ENCODE measurements around the gene ADA.
A peak's percentile ranks its signal among the peaks of the same experiment; 100 is the strongest.
"Not testable (repeated sequence)": the region's sequence is repeated elsewhere in the genome, so short reads cannot be mapped to it uniquely, and the experiment has no call there.

ADA gene

DNA sequence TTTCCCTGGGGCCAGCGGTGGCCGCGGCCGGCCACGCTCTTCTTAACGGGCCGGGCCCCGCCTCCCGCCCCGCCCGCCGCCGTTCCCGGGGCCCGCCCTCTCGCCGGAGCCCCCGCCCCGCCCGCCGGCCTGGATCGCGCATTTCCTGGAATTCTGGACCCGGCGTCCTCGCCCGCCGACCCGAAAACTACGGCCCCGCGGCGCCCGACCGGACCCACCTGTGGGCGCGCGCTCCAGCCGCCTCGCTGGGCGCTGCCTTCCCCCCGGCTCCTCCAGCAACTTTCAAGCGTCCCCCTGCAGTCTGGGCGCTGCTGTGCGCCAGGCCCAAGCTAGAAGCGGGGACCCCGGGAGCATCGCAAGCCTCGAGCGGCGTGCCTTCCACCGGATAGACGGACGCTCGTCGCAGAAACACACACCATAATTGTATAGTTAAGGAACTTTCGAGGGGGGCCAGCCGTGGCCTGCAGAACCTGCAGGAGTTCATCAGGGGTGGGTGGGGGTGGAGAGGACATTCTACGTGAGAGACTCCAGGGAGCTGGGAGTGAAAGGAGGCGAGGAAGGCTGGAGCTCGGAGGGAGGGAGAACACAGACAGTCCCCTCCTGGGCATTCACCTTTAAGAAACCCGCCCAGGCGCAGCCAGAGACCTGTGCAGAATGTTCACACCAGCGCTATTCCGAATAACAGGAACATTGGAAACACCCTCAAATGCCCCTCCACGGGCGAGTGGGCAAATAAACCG, at the start of gene ADA:
Gene ADA (minus strand): TSS at position 16 of the 740 bp plus-strand sequence. CDS start 92 bp downstream, outside the sequence.
- H3K27me3 ChIP-seq (ENCODE audit: control insufficient read depth in 5 of 5, insufficient read depth in 4 of 5, low read length in 5 of 5), result no peaks in the 10 kb centered on the region
- peak within 1 kb of the TSS; percentile 74 for H3K27ac ChIP-seq (ENCODE audit: low read depth, low read length)
- H3K9me3 ChIP-seq (ENCODE audit: control insufficient read depth in 5 of 5, low read length in 5 of 5), result no peaks in the 10 kb centered on the region
- H3K36me3 ChIP-seq (ENCODE audit: control insufficient read depth in 5 of 5, insufficient read depth in 5 of 5, low read length in 5 of 5), result no peaks in the 10 kb centered on the region
- peaks cover 2 to 54% (median 43%) of the 10 kb centered on the region in 5 donors for H3K4me1 ChIP-seq (ENCODE audit: control insufficient read depth in 5 of 5, insufficient read depth in 5 of 5, low read length in 5 of 5)
- peak within 1 kb of the TSS; percentile 82 to 94 (median 86) for H3K4me3 ChIP-seq (ENCODE audit: low read depth in 1 of 5, low read length in 5 of 5)
- peak within 1 kb of the TSS; percentile 63 to 91 (median 81) for H3K9ac ChIP-seq (ENCODE audit: low read length in 5 of 5)

DNA sequence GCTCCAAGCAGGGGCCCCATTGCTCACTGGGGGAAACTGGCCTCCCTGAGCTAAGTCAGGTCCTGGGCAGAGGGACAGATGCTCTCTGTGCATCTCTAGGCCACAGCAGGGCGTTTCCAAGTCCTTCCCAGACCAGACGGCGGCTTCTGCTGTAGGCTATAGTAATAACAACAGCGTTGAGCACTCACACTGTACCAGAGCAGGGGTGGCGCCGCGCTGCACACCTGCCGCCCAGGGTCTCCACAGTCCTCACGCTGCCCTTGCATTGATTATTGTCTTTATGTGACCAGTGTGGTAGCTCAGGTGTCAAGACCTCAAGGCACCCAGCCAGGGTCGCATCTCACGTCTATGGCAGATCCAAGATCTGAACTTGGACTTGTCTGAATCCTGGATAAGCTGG, 48.8 kb upstream of the ADA start:
- Histone ChIP-seq H3K27me3 (ENCODE audit: control insufficient read depth in 5 of 5, insufficient read depth in 4 of 5, low read length in 5 of 5) (no peaks in the 10 kb centered on the region), H3K9ac (ENCODE audit: low read length in 5 of 5) (no peak overlapping the region), H3K4me3 (ENCODE audit: low read depth in 1 of 5, low read length in 5 of 5) (no peak overlapping the region), H3K27ac (ENCODE audit: low read depth, low read length) (no peak overlapping the region), H3K9me3 (ENCODE audit: control insufficient read depth in 5 of 5, low read length in 5 of 5) (no peaks in the 10 kb centered on the region), H3K36me3 (ENCODE audit: control insufficient read depth in 5 of 5, insufficient read depth in 5 of 5, low read length in 5 of 5) (no peaks in the 10 kb centered on the region), H3K4me1 (ENCODE audit: control insufficient read depth in 5 of 5, insufficient read depth in 5 of 5, low read length in 5 of 5) (peaks cover 14 to 54% (median 51%) of the 10 kb centered on the region in 5 donors)

DNA sequence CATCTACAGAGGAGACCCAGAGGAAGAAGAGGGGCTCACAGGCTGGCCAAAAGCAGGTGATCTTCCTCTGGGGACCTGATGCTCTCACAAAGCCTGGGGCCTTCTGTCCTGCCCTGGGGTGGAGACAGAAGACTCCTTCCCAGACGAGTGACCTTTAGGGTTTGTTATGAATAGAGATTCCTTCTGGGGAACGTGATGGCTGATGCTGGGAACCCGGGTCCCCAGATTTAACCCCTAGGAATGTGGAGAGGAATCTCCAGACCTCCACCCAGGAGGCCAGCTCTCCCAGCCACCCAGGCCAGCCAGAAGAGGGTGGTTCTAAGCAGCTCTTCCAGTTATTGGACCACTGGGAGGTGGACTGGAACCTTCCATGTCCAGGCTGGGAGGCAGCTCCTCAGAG, 46.9 kb upstream of the ADA start:
- no peaks in the 10 kb centered on the region for H3K36me3 ChIP-seq (ENCODE audit: control insufficient read depth in 5 of 5, insufficient read depth in 5 of 5, low read length in 5 of 5)
- H3K4me1 ChIP-seq (ENCODE audit: control insufficient read depth in 5 of 5, insufficient read depth in 5 of 5, low read length in 5 of 5), result peaks cover 12 to 58% (median 51%) of the 10 kb centered on the region in 5 donors
- no peaks in the 10 kb centered on the region for H3K9me3 ChIP-seq (ENCODE audit: control insufficient read depth in 5 of 5, low read length in 5 of 5)
- no peak overlapping the region for H3K9ac ChIP-seq (ENCODE audit: low read length in 5 of 5)
- H3K27me3 ChIP-seq (ENCODE audit: control insufficient read depth in 5 of 5, insufficient read depth in 4 of 5, low read length in 5 of 5), result no peaks in the 10 kb centered on the region
- no peak overlapping the region for H3K4me3 ChIP-seq (ENCODE audit: low read depth in 1 of 5, low read length in 5 of 5)
- H3K27ac ChIP-seq (ENCODE audit: low read depth, low read length), result no peak overlapping the region

DNA sequence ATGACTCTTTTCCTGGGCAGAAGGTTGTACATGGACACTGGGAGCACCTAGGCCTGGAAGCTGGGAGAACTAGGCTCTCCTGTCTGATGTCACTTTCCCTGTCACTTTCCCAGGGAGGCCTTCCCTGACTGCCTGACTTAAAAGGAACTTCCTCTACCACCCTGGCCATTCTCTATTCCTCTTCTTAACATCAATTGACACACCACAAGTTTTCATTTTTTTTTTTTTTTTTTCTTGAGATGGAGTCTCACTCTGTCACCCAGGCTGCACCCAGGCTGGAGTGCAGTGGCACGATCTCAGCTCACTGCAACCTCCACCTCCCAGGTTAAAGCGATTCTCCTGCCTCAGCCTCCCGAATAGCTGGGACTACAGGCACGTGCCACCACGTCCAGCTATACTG, 45.5 kb upstream of the ADA start:
- H3K4me1 ChIP-seq (ENCODE audit: control insufficient read depth in 5 of 5, insufficient read depth in 5 of 5, low read length in 5 of 5), result peaks cover 15 to 58% (median 49%) of the 10 kb centered on the region in 5 donors
- H3K4me3 ChIP-seq (ENCODE audit: low read depth in 1 of 5, low read length in 5 of 5); H3K9ac ChIP-seq (ENCODE audit: low read length in 5 of 5); H3K27me3 ChIP-seq (ENCODE audit: control insufficient read depth in 5 of 5, insufficient read depth in 4 of 5, low read length in 5 of 5); H3K9me3 ChIP-seq (ENCODE audit: control insufficient read depth in 5 of 5, low read length in 5 of 5); H3K36me3 ChIP-seq (ENCODE audit: control insufficient read depth in 5 of 5, insufficient read depth in 5 of 5, low read length in 5 of 5): not testable (repeated sequence)
- peak overlapping the region; percentile 10 for H3K27ac ChIP-seq (ENCODE audit: low read depth, low read length)

DNA sequence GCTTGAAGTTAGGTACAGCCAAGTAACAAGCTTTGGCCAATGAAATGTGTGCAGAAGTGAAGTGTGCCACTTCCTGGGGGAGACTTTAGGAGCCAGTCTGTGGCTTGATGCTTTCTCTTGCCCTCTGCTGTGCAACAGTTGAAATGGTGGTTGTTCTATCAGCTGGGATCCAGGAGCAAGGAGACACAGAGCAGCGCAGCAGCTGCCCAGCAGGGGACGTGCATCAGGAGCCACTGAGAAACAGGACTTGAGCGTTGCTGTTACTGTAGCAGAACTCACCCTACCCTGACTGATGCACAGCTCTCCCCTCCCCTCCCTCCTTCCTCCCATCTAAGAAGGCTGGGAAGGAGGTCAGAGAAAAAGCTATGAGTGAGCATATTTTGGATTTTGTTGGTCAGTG, 44.8 kb upstream of the ADA start:
- no peaks in the 10 kb centered on the region for H3K36me3 ChIP-seq (ENCODE audit: control insufficient read depth in 5 of 5, insufficient read depth in 5 of 5, low read length in 5 of 5)
- no peaks in the 10 kb centered on the region for H3K27me3 ChIP-seq (ENCODE audit: control insufficient read depth in 5 of 5, insufficient read depth in 4 of 5, low read length in 5 of 5)
- H3K4me3 ChIP-seq (ENCODE audit: low read depth in 1 of 5, low read length in 5 of 5), result peak overlapping the region in 1 of 5 donors; percentile 25
- no peak overlapping the region for H3K9ac ChIP-seq (ENCODE audit: low read length in 5 of 5)
- H3K27ac ChIP-seq (ENCODE audit: low read depth, low read length), result peak overlapping the region; percentile 10
- no peaks in the 10 kb centered on the region for H3K9me3 ChIP-seq (ENCODE audit: control insufficient read depth in 5 of 5, low read length in 5 of 5)
- peaks cover 13 to 59% (median 46%) of the 10 kb centered on the region in 5 donors for H3K4me1 ChIP-seq (ENCODE audit: control insufficient read depth in 5 of 5, insufficient read depth in 5 of 5, low read length in 5 of 5)

DNA sequence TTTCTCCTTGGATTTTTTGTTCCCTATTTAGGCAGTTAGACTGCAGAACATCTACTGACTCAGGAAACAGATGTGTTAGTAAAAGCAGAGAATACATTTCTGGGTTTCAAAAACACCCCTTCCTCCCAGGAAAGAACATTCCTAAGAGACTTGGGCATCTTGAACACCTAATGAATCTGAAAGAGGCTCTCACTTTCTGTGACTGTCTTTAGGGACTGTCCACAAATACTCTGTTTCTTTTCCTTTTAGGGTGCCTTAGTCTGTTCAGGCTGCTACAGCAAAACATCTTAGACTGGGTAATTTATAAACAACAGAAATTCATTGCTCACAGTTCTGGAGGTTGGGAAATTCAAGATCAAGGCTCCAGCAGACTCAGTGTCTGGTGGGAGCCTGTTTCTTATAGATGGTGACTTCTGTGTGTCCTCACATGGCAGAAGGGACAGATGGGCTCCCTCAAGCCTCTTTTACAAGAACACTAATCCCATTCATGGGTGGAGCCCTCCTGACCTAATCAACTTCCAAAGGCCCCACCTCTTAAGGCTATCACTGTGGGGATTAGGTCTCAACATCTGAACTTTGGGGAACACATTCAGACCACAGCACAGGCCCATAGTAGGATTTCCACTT, 44.3 kb upstream of the ADA start:
- H3K4me1 ChIP-seq (ENCODE audit: control insufficient read depth in 5 of 5, insufficient read depth in 5 of 5, low read length in 5 of 5), result peaks cover 11 to 59% (median 46%) of the 10 kb centered on the region in 5 donors
- no peak overlapping the region for H3K4me3 ChIP-seq (ENCODE audit: low read depth in 1 of 5, low read length in 5 of 5)

DNA sequence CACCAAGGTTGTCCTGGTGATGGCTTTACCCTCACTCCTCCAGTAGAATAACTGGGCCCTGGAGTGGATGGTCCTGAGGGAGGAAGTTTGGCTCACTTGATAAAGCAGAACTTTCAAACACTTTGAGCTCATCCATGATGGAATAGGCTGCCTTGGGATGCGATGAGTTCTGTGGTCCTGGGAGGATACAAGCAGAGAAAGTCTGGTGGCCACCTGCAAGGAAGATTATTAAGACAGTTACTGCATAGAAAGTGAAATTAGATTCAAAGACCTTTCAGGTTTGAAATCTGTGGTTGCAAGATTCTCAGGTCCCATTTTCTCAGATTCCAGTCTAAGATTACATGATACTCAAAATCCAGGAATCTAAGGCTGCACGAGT, 43.8 kb upstream of the ADA start:
- no peaks in the 10 kb centered on the region for H3K27me3 ChIP-seq (ENCODE audit: control insufficient read depth in 5 of 5, insufficient read depth in 4 of 5, low read length in 5 of 5)
- H3K4me3 ChIP-seq (ENCODE audit: low read depth in 1 of 5, low read length in 5 of 5), result no peak overlapping the region
- H3K27ac ChIP-seq (ENCODE audit: low read depth, low read length), result peak overlapping the region; percentile 10
- no peaks in the 10 kb centered on the region for H3K36me3 ChIP-seq (ENCODE audit: control insufficient read depth in 5 of 5, insufficient read depth in 5 of 5, low read length in 5 of 5)
- no peaks in the 10 kb centered on the region for H3K9me3 ChIP-seq (ENCODE audit: control insufficient read depth in 5 of 5, low read length in 5 of 5)
- peaks cover 11 to 57% (median 46%) of the 10 kb centered on the region in 5 donors for H3K4me1 ChIP-seq (ENCODE audit: control insufficient read depth in 5 of 5, insufficient read depth in 5 of 5, low read length in 5 of 5)
- peak overlapping the region in 1 of 5 donors; percentile 12 for H3K9ac ChIP-seq (ENCODE audit: low read length in 5 of 5)

More for the DNA sequence above, 44.3 kb upstream of the ADA start:
- no peaks in the 10 kb centered on the region for H3K36me3 ChIP-seq (ENCODE audit: control insufficient read depth in 5 of 5, insufficient read depth in 5 of 5, low read length in 5 of 5)
- H3K27me3 ChIP-seq (ENCODE audit: control insufficient read depth in 5 of 5, insufficient read depth in 4 of 5, low read length in 5 of 5), result no peaks in the 10 kb centered on the region
- peak overlapping the region; percentile 10 for H3K27ac ChIP-seq (ENCODE audit: low read depth, low read length)
- H3K9ac ChIP-seq (ENCODE audit: low read length in 5 of 5), result peak overlapping the region in 1 of 5 donors; percentile 12
- no peaks in the 10 kb centered on the region for H3K9me3 ChIP-seq (ENCODE audit: control insufficient read depth in 5 of 5, low read length in 5 of 5)

DNA sequence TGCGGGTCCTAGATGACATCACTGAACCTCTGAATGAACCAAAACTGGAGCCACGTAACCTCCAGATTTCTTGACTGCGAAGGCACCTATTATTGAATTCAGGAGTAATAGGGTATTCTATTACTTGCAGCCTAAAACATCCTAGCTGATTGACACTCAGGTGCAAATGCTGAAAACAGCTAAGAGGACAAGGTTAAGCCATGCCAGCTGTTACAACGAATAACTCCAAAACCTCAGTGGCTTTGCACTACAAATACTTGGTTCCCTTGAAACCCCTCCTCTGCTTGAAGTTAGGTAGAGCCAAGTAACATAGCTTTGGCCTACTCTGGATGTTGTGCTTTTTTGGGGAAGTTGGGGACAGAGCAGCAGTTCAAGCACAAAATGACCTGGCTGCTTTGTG, 42.7 kb upstream of the ADA start:
- Histone ChIP-seq H3K36me3 (ENCODE audit: control insufficient read depth in 5 of 5, insufficient read depth in 5 of 5, low read length in 5 of 5) (no peaks in the 10 kb centered on the region), H3K4me1 (ENCODE audit: control insufficient read depth in 5 of 5, insufficient read depth in 5 of 5, low read length in 5 of 5) (peaks cover 11 to 57% (median 46%) of the 10 kb centered on the region in 5 donors), H3K27ac (ENCODE audit: low read depth, low read length) (peak overlapping the region; percentile 84), H3K4me3 (ENCODE audit: low read depth in 1 of 5, low read length in 5 of 5) (no peak overlapping the region), H3K9ac (ENCODE audit: low read length in 5 of 5) (no peak overlapping the region), H3K27me3 (ENCODE audit: control insufficient read depth in 5 of 5, insufficient read depth in 4 of 5, low read length in 5 of 5) (no peaks in the 10 kb centered on the region), H3K9me3 (ENCODE audit: control insufficient read depth in 5 of 5, low read length in 5 of 5) (no peaks in the 10 kb centered on the region)

DNA sequence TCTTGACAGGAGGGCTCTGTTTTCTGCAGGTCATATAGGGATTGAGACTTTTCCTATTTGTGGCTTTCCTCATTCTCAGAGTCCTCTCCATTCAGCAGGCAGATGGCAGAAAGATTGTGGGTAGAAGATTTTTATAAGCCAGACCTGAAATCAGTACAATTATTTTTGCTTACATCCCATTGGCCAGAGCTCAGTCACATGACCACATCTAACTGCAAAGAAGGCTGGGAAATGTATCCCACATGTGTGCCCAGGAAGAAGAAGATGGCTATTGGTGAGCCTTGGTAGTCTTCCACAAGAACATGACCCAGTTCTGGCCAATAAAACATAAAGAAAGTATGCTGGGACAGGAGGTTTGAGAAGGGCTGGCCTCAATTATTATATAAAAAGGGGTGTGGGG, 42.1 kb upstream of the ADA start:
- no peaks in the 10 kb centered on the region for H3K36me3 ChIP-seq (ENCODE audit: control insufficient read depth in 5 of 5, insufficient read depth in 5 of 5, low read length in 5 of 5)
- H3K27ac ChIP-seq (ENCODE audit: low read depth, low read length), result peak overlapping the region; percentile 84
- peak overlapping the region in 3 of 5 donors; percentile 10 to 26 (median 11) for H3K9ac ChIP-seq (ENCODE audit: low read length in 5 of 5)
- H3K27me3 ChIP-seq (ENCODE audit: control insufficient read depth in 5 of 5, insufficient read depth in 4 of 5, low read length in 5 of 5), result no peaks in the 10 kb centered on the region
- H3K9me3 ChIP-seq (ENCODE audit: control insufficient read depth in 5 of 5, low read length in 5 of 5), result no peaks in the 10 kb centered on the region
- H3K4me1 ChIP-seq (ENCODE audit: control insufficient read depth in 5 of 5, insufficient read depth in 5 of 5, low read length in 5 of 5), result peaks cover 11 to 57% (median 46%) of the 10 kb centered on the region in 5 donors
- H3K4me3 ChIP-seq (ENCODE audit: low read depth in 1 of 5, low read length in 5 of 5), result no peak overlapping the region

DNA sequence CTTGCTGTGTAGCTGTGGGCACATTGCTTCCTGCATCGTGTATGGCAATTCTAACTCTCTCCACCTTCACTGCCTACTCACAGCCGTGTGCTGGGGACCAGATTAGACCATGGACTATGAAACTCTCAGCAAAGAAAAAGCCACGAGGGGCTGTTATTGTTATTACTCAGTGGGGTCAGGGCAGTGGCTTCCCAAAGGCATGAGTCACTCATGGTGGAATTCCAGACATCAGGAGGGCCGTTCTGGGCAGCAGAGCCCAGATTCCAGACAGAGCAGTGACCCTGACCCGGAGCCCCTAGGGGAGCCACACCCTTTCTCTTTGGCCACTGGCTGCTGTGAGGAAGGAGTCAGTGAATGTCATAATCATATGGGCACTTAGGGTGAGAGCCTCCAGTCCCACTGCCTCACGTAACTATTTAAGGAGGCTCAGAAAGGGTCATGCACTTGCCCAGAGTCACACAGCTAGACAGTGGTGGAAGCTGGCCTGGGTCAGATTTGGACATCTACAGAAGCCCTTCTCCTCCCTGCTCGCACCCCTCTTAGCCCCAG, 41.5 kb upstream of the ADA start:
- Histone ChIP-seq H3K36me3 (ENCODE audit: control insufficient read depth in 5 of 5, insufficient read depth in 5 of 5, low read length in 5 of 5) (no peaks in the 10 kb centered on the region), H3K9ac (ENCODE audit: low read length in 5 of 5) (peak overlapping the region in 4 of 5 donors; percentile 11 to 69 (median 62)), H3K27me3 (ENCODE audit: control insufficient read depth in 5 of 5, insufficient read depth in 4 of 5, low read length in 5 of 5) (no peaks in the 10 kb centered on the region), H3K4me3 (ENCODE audit: low read depth in 1 of 5, low read length in 5 of 5) (no peak overlapping the region), H3K9me3 (ENCODE audit: control insufficient read depth in 5 of 5, low read length in 5 of 5) (no peaks in the 10 kb centered on the region), H3K4me1 (ENCODE audit: control insufficient read depth in 5 of 5, insufficient read depth in 5 of 5, low read length in 5 of 5) (peaks cover 11 to 57% (median 46%) of the 10 kb centered on the region in 5 donors), H3K27ac (ENCODE audit: low read depth, low read length) (peak overlapping the region; percentile 96)
